Heart left ventricle (tissue), 13 donors: ENCODE measurements around the gene OR8B3.

ENCODE experiments used
- CTCF ChIP-seq, 12 donors: fragments of 200-600 bp; sonication (generic) in 4 of 12; IDR thresholded peaks; one replicate each; pipeline versions ENCODE4 v1.5.0 to v1.8.0; 2018 to 2022; ENCODE audit warnings: antibody characterized with exemption in 12 of 12, mild to moderate bottlenecking in 5 of 12
- POLR2A ChIP-seq, 2 donors: fragments of 450-650 bp; IDR thresholded peaks; one replicate each; pipeline ENCODE4 v1.6.1; 2017; ENCODE audit warnings: antibody characterized with exemption in 2 of 2, mild to moderate bottlenecking in 2 of 2, moderate library complexity in 2 of 2
- donor health status: ischemic (EF 13 %, LVEDD 7.1; RV severe dilation, severe dysfunction).
- donor health status: DM: no; HTN: yes; CAD: no.
- donor health status: DM: no; HTN: no; CAD: no.
- donor health status: ischemic (EF 25% LVEDD 6.9; RV normal size, moderate dysfunction).
- donor health status: ischemic (EF 25% LVEDD 5.7; RV mildly dilated, moderate dysfunction).
- donor health status: ischemic (EF 35%, LVEDD 5.7; RV mildly dilated, moderate dysfunction).
- donor health status: nonischemic (EF 11% LVEDD 7.7; RV severe dilation, severe dysfunction).
- donor health status: DM: yes; HTN: yes; CAD: no.
- donor health status: PGD.
- donor health status: ischemic (EF 29% LVEDD 5.4; RV normal size, mild dysfunction).
- donor health status: nonischemic (EF 23%, LVEDD 6.1; RV moderate dilation, normal function).

- no peak for TF ChIP-seq POLR2A (IDR thresholded peaks at IDR 0.05)
- TF ChIP-seq CTCF (IDR thresholded peaks at IDR 0.05): no peak
Measured at GRCh38 chr11:124384399-124384798, 14.4 kb downstream of the OR8B3 start, which contains the start of gene OR8B2.
